NCI-H2227 (cell line): Measurements from ENCODE around the gene ZNF48.

ENCODE experiments used
- DNase-seq: peaks from one replicate; lab custom pipeline; 2025; ENCODE audit not compliant: unreplicated experiment; lab: John Stamatoyannopoulos, UW

The ZNF48 gene

DNA sequence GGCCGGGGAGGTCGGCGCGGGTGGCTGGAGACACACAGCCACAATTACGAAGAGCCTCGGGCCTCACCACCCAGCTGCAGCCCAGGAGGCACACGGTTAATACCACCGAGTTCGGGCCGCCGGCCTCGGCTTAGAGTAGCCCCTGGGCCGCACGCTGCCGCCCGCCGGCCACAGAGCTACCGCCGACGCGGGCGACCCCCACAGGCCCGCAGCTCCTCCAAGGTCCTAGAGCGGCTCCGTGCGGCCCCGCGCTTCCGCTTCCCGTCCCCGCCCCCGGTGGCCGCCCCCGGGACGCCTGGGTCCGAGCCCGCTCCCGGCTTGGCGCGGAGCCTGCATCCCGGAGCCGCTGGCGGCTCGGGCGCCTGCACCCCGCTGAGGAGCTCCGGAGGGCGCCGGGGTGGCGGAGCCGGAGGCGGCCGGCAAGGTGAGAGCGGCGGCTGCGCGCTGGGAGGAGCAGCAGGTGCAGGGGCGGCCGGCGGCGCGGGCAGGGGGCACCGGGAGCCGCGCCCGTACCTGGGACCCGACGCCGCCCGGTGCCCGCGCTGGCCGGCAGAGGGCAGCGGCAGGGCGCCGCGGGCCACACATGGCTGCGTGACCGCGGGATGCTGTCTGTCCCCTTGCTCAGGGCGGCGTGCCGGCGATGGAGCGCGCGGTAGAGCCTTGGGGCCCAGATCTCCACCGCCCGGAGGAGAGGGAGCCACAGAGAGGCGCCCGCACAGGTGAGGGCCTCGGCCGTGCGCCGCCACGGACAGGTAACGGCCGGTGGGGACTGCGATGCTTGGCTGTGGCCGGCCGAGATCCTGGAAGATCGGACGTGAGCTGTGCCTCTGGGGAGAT, at the start of gene ZNF48:
Gene ZNF48, plus strand, starts transcription at position 266 of the 837 bp plus-strand sequence. Its CDS starts 375 bp downstream, at position 641.
- peak; percentile 97 for DNase-seq

DNA sequence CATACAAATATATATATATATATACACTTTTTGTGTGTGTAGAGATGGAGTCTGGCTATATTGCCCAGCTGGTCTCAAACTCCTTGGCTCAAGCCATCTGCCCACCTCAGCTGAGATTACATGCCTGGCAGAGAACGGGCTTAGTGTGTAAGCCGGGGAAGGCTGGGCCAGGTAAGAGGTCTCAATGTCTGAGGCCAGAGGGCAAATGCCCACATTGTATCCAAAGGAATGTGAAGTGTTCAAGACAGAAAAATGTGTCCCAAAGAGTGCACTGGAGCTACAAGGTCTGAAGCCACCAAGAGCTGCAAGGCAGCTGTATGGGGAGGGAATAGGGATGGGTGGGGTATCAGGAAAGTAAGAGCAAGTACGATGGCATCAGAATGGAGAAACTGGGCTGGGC, 48.9 kb upstream of the ZNF48 start:
- DNase-seq, result no peak

DNA sequence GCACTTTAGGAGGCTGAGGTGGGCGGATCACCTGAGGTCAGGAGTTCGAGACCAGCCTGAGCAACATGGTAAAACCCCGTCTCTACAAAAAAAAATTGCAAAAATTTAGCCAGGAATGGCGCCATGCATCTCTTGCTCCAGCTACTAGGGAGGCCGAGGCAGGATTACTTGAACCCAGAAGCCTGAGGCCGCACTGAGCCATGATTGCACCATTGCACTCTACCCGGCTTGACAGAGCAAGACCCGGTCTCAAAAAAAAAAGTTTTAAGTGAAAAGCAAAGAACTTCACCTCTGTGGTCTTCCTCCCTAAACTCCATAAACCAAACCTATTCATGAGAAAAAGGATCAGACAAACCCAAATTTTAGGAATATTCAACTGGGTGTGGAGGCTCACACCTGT, 47.1 kb upstream of the ZNF48 start:
- DNase-seq, result no peak

DNA sequence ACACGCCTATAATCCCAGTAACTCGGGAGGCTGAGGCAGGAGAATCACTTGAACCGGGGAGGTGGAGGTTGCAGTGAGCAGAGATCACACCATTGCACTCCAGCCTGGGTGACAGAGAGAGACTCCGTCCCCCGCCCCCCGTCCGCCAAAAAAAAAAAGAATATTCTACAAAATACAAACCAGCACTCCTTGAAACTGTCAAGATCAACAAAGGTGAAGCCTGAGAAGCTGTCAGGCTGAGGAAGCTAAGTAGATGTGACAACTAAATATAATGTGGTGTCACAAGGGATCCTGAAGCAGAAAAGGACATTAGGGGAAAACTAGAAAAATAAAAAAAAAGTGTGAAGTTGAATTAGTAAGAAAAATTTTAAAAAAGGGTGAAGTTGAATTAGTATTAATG, 46.3 kb upstream of the ZNF48 start:
- no peak for DNase-seq

DNA sequence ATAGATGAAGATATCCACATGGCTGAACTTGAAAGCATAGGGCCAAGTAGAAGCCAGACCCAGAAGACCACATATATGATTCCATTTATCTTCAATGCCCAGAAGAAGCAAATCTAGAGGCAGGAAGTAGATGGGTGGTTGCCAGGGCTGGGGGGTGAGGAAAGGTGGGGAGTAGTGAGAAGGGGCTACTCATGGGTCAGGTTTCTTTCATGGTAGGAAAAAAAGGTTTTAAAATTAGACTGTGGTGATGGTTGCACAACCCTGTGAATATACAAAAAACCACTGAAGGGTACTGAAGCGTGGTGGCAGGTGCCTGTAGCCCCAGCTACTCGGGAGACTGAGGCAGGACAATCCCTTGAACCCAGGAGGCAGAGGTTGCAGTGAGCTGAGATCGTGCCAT, 45.5 kb upstream of the ZNF48 start:
- DNase-seq, result no peak

DNA sequence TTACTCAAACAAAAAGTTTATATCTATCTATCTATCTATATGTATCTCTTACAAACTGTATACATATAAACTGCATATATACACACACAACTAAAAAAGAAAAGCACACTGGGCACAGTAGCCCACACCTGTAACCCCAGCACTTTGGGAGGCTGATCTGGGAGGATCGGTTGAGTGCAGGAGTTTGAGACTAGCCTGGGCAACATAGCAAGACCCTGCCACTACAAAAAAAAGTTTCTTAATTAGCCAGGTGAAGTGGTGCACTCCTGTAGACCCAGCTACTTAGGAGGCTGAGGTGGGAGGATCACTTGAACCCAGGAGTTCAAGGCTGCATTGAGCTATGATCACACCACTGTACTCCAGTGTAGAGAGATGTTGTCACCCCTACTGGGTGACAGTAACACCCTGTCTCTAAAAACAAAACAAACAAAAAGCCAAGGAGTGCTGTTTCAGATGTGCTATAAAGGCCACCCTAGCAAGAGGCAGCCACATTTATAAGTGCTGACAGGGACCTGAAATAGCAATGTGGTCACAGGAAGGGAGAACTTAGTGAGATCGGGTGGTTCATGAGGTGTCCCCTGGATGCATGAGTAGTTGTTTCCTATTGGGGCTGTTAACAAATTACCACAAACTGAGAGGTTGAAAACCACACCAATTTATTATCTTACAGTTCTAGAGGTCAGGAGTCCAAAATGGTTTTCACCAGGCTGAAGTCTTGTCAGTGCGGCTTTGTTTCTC, 44.9 kb upstream of the ZNF48 start:
- DNase-seq, result no peak

DNA sequence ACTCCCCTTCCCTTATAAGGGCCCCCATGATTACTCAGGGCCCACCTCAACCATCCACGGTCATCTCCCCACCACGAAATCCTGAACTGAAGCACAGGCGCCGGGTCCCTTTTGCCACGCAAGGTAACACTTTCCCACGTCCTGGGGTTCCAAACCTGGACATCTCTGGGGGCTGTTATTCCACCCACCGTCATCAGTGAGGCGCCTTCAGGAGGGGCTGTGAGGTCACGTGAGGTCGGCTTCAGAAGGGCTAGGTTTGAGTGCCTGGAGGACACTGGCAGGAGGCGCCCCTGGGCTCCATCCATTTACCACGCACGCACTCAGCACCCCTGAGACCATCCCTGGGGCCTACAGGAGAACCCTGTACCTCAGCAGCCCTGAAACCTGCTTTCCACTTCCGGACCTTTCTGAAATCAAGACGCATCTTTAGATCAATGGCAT, 44.2 kb upstream of the ZNF48 start:
- no peak for DNase-seq

DNA sequence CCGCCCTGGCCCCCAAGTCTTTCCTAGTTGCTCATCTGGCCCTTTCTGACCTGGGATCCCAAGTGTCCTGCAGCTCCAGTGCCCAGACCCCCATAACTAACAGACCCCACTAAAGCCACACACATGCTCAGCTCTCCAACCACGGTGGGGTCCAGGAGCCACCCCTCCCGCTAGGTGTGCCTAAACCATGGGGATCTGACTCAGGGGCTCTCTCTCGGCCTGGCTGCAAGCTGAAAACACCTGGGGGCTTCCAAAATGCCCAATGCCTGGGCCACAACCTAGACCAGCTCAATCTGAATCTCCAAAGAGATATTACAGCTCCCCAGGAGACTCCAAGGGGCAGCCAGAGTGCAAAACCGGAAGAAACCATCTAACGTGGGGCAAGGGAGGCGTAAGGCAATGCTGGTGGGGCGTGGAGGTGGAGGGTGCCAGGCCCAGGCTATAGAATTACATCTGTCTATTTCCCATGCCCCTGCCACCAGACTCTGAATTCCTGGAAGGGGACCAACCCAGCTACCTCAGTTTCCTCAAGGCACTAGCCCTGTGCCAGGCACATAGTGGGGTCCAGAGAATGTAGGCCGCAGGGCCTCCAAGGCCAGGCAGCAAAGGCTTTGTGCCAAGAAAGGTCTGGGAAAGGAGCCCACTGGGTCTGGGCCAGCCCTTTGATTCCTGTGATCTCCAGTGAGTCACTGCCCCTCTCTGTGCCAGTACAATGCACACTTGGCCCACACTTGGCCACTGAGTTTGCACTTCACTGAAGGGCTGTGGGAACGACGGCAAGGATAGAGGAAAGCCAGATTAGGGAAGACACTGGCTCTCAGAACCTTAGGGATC, 43.4 kb upstream of the ZNF48 start:
- no peak for DNase-seq

DNA sequence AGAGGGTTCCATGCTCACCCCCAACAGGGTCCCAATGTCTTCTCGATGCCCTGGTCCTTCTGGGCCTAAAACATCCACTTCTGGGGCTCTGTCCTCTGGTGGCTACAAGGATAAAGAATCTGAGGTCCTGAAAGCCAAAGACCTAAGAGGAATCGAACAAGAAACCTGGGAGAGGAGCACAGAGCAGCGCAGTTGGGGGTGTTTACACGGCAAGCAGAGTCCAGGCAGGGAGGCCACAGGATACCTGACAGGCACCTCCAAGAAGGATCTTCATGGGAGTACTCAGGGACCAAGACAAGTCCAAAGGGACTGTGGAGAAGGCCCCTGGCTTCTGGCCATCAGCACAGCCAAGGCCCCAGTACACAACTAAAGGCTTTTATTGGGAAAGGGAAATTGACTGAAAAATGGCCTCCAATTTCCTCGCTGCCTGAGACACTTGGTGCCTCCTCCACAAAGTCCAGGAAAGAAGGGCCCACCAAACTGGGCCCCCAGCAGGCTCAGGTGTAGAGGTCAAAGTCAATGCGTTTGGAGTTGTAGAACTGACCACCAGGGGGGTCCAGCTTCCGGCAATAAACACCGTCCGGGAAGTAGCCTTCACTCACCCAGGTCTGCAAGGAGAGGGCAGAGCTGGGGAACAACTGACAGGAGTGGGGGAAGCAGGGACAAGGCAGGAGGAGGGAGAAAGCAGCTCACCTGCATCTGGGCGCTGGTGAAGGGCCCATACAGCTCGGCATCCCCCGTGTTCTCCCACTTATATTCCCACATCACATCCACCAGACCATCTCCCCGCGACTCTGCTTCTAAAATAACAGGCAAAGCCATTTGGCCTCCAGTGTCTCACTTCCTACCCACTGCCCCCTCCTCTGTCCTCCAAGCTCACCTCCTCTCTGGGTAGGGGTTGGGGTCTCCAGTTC, 42.5 kb upstream of the ZNF48 start:
- DNase-seq, result no peak

DNA sequence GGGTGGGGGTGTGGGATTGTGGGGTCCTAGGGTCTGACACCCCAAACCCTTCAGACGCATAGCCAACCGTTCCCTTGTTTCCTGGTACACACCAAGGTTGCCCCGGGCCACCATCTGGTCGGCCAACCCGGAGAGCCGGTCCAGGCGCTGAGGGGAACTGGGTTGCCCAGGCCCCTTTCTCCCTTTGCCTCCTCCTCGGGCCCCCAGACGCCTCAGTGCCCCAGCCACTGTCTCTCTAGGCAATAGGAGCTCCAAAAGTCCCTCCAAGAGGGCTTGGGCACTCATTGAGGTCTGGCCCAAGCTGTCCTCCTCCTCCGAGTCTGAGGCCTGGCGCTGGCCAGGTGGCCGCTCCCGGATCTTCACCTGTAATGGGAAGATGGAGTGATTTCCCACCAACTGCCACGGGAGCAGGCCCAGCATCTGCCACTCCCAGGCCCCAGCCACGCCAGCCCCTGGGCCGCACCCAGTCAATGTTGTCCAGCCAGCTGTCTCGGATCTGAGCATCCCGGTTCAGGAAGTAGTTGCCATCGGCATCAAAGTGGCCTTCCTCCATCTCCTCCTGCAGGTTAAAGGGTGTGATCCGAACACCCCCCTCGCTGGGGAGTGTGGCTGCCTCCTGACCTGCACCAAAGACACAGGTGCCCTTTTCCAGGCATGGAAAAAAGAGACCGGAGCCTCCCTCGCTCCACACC, 41.6 kb upstream of the ZNF48 start:
- no peak for DNase-seq

DNA sequence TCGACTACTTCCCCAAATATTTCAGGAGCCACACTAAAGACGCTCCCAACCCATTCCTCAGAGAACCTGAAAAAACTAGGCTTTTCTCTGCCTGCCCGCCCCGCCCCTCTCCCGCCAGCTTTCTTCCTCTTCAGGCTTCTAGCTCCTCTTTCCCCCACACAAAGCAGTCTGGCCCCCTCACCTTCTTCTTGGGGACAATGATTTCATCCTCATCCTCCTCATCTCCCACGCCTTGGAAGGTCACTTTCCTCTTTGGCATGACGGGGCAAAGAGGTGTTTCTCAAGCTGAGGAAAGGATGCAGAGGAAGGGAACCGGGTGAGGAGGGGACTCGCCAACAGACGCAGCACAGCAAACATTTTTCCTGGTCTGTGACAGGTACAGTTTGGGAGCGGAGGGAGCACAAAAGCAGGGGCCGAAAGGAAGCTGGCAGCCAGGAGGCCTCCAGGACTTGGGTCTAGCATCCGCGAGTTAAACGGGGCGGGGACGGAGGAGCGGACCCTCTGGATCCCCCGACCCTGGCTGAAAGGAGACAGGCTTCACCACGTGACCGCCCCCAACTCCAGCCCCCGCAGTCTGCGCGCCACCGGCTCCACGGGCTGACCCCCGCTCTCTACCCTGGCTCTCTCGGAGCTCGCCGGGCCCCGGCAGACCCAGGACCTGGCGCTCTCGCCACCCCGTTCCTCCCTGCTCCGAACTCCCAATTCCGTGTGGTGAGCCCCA, 40.6 kb upstream of the ZNF48 start:
- DNase-seq, result no peak

DNA sequence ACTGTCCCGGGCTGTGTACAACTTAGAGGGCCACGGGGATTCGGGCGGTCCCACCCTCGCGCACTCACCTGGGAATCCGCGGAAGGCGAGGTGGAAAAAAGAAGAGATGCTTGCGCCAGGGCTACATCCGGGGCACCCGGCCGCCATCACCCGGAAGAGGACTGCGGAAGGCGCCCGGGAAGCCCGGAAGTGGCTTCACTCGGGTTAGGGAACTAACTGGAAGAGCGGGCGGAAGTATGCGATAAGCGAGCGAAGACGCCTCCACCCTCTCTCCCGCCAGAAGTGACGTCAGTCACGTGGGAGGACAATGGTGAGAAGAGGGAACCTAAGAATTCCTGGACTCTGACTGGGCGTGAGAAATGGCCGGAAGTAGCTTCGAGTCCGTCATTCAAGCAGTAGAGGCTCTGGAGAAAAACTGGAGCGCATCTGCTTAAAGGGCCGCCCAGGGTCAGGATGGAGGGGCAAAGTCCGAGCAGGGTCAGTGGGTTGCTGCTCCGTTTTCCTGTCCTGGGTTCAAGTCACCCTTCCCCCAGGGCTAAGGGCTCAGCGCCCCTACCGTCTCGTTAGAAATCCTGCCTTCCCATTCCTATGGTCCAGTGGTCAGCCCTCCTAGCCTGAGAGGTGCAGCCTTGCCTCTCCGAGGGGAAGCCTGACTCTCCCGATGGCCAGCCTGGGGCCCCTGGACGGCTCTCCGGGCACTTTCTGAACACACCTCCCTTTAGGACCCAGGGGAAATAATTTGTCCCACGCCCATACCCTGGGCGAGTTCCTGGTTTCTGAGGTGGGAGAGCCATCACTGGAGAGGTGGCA, 39.9 kb upstream of the ZNF48 start, which contains the start of gene CD2BP2:
Gene CD2BP2, minus strand, starts transcription at position 165 of the 810 bp plus-strand sequence. CDS start 627 bp downstream, outside the sequence.
- peak; percentile 99 for DNase-seq

DNA sequence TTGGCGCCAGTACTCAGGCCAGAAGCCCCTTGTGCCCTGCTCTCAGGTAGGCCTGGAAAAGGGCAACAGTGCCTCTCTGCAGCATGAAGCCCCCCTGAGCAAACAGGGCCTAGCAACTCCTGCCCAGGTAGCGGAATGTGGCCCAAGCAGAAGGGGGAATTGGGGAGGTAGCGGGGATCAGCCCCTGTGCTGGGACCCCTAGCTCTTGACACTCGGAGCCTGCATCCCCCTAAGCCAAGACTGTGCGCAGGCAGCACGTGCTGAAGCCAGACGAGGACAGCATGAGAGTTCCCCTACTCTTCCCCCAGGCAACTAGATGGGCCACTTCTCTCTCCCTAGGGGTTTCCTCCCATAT, 39.3 kb upstream of the ZNF48 start:
- no peak for DNase-seq

DNA sequence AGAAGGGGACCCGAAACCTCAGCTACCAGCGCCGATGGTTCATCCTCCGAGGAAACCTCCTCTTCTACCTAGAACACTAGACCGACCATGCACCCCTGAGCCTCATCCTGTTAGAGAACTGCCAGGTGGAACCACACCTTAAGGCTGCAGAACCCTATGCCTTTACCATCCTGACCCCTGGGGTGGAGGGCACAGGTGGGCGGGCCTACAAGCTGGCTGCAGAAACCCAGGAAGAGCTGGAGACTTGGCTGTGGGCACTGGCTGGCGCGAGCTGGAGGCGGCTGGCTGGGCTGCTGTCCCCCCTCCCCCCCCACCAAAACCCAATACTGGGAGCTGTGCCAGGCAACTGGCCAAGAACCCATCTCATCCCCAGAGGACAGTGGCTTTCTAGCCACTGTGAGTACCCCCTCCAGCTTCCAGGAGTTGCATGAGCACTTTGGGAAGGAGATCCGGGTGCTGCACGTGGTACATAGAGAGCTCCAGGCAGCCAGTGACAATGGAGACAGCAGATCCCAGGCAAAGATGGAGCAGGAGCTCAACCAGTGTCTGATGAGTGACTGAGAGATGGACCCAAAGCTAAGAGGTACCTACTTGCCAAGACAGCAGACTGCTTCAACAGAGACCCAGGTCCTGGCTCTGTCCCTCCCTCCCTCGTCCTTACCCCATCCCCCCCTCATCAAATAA, 38.7 kb upstream of the ZNF48 start:
- no peak for DNase-seq

DNA sequence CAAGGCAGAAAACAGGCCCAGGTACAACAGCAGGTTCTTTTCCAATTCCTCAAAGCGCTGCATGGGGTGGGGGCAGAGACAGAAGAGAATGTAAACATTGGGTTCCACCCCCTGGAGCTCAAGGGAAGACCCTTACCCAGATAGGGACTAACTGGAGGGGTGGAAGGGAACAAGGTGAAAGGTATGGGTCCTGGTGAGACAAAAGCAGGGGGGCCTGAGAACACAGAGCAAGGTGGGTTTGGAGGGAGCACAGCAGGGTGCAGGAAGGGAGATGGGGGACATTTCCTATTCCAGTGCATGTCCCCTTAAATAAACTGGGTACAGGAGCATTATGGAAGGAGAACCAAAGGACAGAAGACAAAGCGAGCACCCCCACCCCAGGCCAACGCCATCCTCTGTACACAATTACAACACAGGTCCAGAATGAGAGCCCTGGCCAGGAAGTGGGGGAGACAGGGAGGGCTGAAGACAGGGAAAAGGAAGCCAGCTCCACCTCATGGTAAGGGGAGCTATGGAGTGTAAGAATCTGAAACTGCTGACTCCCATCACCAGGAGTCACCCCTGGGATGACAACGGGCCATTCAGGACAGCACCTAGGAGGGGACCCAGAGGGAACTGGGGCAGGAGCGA, 38.0 kb upstream of the ZNF48 start:
- DNase-seq, result no peak

DNA sequence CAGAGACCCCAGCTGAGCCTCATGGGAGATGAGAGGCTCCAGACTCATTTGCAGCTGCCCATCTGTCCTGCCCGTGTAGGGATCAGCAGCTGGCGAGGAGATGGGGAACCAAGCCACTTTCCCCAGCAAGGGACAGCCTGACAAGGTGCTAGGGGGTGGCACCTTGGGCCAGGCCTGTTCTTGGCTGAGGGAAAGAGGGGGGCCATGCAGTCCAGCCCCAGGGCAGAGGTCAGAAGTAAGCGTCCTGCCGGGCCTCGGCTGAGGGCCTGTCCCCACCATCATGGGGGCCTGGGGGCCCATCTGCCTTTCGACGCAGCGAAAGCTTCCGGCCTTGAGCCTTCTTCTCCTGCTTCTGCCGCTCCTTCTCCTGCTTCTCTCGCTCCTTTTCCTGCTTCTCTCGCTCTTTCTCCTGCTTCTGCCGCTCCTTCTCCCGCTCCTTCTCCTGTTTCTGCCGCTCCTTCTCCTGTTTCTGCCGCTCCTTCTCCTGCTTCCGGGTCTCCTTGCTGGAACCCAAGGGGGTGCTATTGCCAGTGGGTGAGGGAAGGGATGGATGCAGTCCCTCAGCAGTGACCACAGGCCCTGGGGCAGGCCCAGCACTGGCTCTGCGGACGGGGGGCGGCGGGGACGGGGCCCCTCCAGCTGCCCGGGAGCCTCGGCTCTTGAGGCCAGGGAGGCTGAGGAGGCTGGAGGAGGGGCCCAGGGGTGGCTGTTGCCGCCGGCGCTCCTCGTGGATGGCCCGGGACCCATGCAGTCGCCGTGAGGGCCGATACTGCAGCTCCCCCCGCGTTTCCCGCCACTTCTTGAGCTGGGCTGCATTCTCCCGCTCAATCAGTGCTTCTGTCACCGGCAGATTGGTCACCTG, 37.3 kb upstream of the ZNF48 start:
- DNase-seq, result no peak
